CD4-positive, alpha-beta T cell (primary cell): Measurements from ENCODE around the gene CFAP45. TPM values are rescaled to one million over a fixed set of nuclear protein-coding genes. Genes with fewer than 3 reads are reported as not detected.
A peak's percentile ranks its signal among the peaks of the same experiment; 100 is the strongest.

Experiments used
- ATAC-seq: fragments of 200-7000 bp; cut with Tn5 transposase; one replicate; pipeline ENCODE4 v1.10.0; 2022; ENCODE audit warnings: mild to moderate bottlenecking; ENCODE audit not compliant: poor library complexity
- CTCF ChIA-PET: fragments of 350-600 bp; sonication (Branson Sonifier 250); formaldehyde crosslinking; loops from one replicate; lab custom pipeline; 2021; ENCODE audit warnings: antibody characterized with exemption, inconsistent platforms; lab: Charles Lee
- POLR2A ChIA-PET: fragments of 350-600 bp; sonication (Branson Sonifier 250); formaldehyde crosslinking; loops from one replicate; lab custom pipeline; 2021; ENCODE audit warnings: antibody characterized with exemption, inconsistent platforms; lab: Charles Lee
- DNase-seq, 14 experiments: peaks; one replicate each; pipeline ENCODE4 v3.0.0-alpha.2; 2013 to 2020; ENCODE audit warnings: mixed read lengths in 2 of 14
- H3K27ac ChIP-seq, 2 donors: one replicate each; pipeline versions ENCODE4 v1.5.1 to v1.7.0; 2013; ENCODE audit warnings: low read length in 2 of 2, low read depth in 1 of 2, mild to moderate bottlenecking in 1 of 2
- H3K27me3 ChIP-seq, 2 experiments: 1 replicate in 1 of 2; 2 replicates in 1 of 2; pipeline versions ENCODE4 v1.6.1 to v1.7.0; 2013; ENCODE audit warnings: low read length in 2 of 2, control low read depth in 1 of 2, mild to moderate bottlenecking in 1 of 2, moderate library complexity in 1 of 2; ENCODE audit not compliant: insufficient read depth in 2 of 2, control insufficient read depth in 1 of 2
- H3K36me3 ChIP-seq: one replicate; pipeline ENCODE4 v1.6.1; 2013; ENCODE audit warnings: low read length, control low read depth; ENCODE audit not compliant: insufficient read depth
- H3K4me1 ChIP-seq: one replicate; pipeline ENCODE4 v1.6.1; 2013; ENCODE audit warnings: low read length, control low read depth; ENCODE audit not compliant: insufficient read depth
- H3K4me3 ChIP-seq: one replicate; pipeline ENCODE4 v1.5.1; 2013; ENCODE audit warnings: mild to moderate bottlenecking, low read length, moderate library complexity
- H3K9me3 ChIP-seq, 2 experiments: 1 replicate in 1 of 2; 2 replicates in 1 of 2; pipeline versions ENCODE4 v1.6.1 to v1.7.0; 2013; ENCODE audit warnings: low read length in 2 of 2, mild to moderate bottlenecking in 2 of 2, control low read depth in 1 of 2, moderate library complexity in 1 of 2; ENCODE audit not compliant: control insufficient read depth in 1 of 2, insufficient read depth in 1 of 2
- H3K27ac Mint-ChIP-seq: one replicate; pipeline ENCODE4 v1.8.0; 2020; ENCODE audit warnings: mixed read lengths
- H3K27me3 Mint-ChIP-seq: one replicate; pipeline ENCODE4 v1.8.0; 2021; ENCODE audit warnings: mixed read lengths
- H3K36me3 Mint-ChIP-seq: one replicate; pipeline ENCODE4 v1.8.0; 2021; ENCODE audit warnings: low read depth, mixed read lengths
- H3K4me1 Mint-ChIP-seq: one replicate; pipeline ENCODE4 v1.8.0; 2021; ENCODE audit warnings: low read depth, mixed read lengths
- H3K4me3 Mint-ChIP-seq: one replicate; pipeline ENCODE4 v1.8.0; 2020; ENCODE audit warnings: mild to moderate bottlenecking, mixed read lengths
- H3K9me3 Mint-ChIP-seq: one replicate; pipeline ENCODE4 v1.8.0; 2020; ENCODE audit warnings: mixed read lengths
- intact Hi-C, 2 experiments: fragments of 100-400 bp; cut with DNase I in 1 of 2; cut with micrococcal nuclease in 1 of 2; formaldehyde crosslinking; loops; one replicate each; pipeline versions ENCODE4 v1.15.1 to v1.9.0; 2023 to 2025; cut with DNase I, micrococcal nuclease
- total RNA-seq, 174 experiments: library from RNA in 2 of 174; stranded (reverse) in 2 of 174; gene quantifications; one replicate each; pipeline ENCODE4 v1.2.3 and lab custom pipeline; 2021 to 2026
- TF ChIP-seq, protein P1 (sequence below): fragments of 200-600 bp; IDR thresholded peaks from one replicate; pipeline ENCODE4 v1.8.0; 2022; ENCODE audit warnings: antibody characterized with exemption, mild to moderate bottlenecking

CFAP45 gene
- total RNA-seq, 2 experiments from 2014 or later, result 8.4 to 9.0 TPM

DNA sequence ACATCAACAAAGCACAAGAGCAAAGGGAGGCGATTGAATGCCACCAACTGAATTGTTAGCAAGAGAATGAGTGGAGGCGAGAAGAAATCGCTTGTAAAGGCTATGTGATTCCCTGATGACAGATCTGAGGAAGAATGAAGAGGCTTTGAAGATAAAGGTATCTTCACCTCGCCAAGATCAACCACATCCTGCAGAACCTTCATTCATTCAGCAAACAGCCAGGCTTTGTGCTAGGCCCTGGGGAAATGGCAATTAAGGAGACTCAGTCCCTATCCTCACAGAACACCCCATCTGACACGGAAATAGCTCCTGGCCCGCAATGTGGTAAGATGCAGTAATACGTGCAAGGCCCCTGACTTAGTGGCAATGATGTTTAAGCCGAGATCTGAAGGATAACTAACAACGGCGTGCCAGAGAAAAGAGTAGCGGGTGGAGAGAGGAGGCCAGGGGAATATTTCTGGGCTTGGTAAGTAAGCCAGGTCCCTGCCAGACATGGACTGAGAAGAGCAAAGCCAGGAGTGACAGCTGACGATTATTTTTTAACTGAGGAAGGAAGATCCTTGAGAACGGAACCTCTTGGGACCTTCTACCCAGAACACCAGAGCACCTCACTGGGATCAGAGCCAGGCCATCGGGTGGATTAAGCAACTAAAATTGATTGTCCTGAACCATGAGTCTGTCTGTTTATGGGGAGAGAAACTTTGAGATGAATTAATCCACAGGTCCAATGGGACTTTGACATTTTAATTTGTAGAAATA lies 32.9 kb downstream of the CFAP45 start:
- Mint-ChIP-seq H3K4me3 (no peak overlapping the region), H3K27me3 (peaks cover 3% of the 10 kb centered on the region), H3K27ac (no peak overlapping the region), H3K36me3 (no peaks in the 10 kb centered on the region), H3K9me3 (no peaks in the 10 kb centered on the region), H3K4me1 (peaks cover 12% of the 10 kb centered on the region)
- peaks cover 6% of the 10 kb centered on the region for H3K4me1 ChIP-seq
- ATAC-seq (peak; percentile 29), DNase-seq (peak in 1 of 14 experiments; percentile 28)
- intact Hi-C loops, result no loop called here
- ChIA-PET POLR2A (interaction anchor here (1.3 kb wide), 1 partner anchor 15 kb away, joined by 3 read pairs; no protein-coding TSS in a partner anchor), CTCF (no interaction called here)
- no peak overlapping the region for H3K4me3 ChIP-seq
- H3K27ac ChIP-seq, result no peak overlapping the region
- TF ChIP-seq, protein P1, sequence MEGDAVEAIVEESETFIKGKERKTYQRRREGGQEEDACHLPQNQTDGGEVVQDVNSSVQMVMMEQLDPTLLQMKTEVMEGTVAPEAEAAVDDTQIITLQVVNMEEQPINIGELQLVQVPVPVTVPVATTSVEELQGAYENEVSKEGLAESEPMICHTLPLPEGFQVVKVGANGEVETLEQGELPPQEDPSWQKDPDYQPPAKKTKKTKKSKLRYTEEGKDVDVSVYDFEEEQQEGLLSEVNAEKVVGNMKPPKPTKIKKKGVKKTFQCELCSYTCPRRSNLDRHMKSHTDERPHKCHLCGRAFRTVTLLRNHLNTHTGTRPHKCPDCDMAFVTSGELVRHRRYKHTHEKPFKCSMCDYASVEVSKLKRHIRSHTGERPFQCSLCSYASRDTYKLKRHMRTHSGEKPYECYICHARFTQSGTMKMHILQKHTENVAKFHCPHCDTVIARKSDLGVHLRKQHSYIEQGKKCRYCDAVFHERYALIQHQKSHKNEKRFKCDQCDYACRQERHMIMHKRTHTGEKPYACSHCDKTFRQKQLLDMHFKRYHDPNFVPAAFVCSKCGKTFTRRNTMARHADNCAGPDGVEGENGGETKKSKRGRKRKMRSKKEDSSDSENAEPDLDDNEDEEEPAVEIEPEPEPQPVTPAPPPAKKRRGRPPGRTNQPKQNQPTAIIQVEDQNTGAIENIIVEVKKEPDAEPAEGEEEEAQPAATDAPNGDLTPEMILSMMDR, result no peak
- H3K36me3 ChIP-seq, result no peaks in the 10 kb centered on the region
- H3K9me3 ChIP-seq, result no peaks in the 10 kb centered on the region
- no peaks in the 10 kb centered on the region for H3K27me3 ChIP-seq

DNA sequence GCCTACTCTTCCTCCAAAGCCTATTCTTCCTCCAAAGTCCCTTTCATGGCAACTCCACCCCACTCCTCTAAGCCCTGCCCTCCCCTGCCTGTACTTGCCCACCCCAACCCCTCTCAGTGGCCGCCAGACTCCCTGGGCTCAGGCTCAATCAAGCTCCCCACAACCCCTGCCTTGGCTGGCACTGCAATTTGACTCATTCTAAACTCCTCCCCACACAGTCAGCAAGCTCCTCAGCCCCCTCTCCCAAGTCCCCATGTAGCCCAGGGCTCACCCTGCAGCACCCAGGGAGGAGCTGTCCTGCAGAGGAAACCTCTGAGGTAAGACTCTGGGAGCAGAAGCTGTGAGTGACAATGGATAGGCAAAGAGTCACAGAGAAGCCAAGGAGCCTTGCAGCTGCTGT lies 33.9 kb downstream of the CFAP45 start:
- no peaks in the 10 kb centered on the region for H3K9me3 ChIP-seq
- H3K4me1 ChIP-seq, result peaks cover 6% of the 10 kb centered on the region
- H3K27me3 Mint-ChIP-seq, result no peaks in the 10 kb centered on the region
- ChIA-PET POLR2A (interaction anchor here (1.3 kb wide), 1 partner anchor 14 kb away, joined by 3 read pairs; no protein-coding TSS in a partner anchor), CTCF (no interaction called here)
- peaks cover 12% of the 10 kb centered on the region for H3K4me1 Mint-ChIP-seq
- H3K27me3 ChIP-seq, result no peaks in the 10 kb centered on the region
- intact Hi-C loops, result no loop called here
- no peak overlapping the region for H3K27ac Mint-ChIP-seq
- no peaks in the 10 kb centered on the region for H3K36me3 Mint-ChIP-seq
- H3K36me3 ChIP-seq, result no peaks in the 10 kb centered on the region
- no peak overlapping the region for H3K27ac ChIP-seq
- H3K4me3 Mint-ChIP-seq, result no peak overlapping the region
- TF ChIP-seq, protein P1, result no peak
- ATAC-seq, result no peak
- DNase-seq, result no peak
- H3K9me3 Mint-ChIP-seq, result no peaks in the 10 kb centered on the region
- H3K4me3 ChIP-seq, result no peak overlapping the region

DNA sequence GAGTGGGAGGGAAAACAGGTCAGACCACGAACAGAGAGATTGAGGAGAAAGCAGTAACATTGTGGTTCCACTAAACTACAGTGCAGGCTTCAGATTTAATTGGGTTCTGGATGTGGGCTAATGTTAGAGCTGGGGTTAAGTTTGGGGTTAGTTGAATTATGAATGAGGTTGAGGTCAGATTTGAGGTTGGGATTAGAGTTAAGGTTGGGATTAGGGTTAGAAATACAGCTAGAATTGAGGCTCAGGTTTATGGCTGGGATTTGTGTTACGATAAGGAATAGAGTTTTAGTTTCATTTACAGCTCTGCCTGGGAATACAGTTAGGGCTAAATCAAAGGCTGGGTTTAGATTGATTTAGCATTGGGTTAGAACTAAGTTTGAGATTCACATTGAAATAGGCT lies 35.7 kb downstream of the CFAP45 start:
- CTCF ChIA-PET, result no interaction called here
- H3K36me3 Mint-ChIP-seq, result no peaks in the 10 kb centered on the region
- TF ChIP-seq, protein P1, result no peak

More for the DNA sequence above, 35.7 kb downstream of the CFAP45 start:
- Mint-ChIP-seq H3K4me1 (peaks cover 12% of the 10 kb centered on the region), H3K27me3 (no peaks in the 10 kb centered on the region), H3K4me3 (no peak overlapping the region), H3K27ac (no peak overlapping the region), H3K9me3 (no peaks in the 10 kb centered on the region)
- H3K9me3 ChIP-seq, result no peaks in the 10 kb centered on the region
- ATAC-seq (no peak), DNase-seq (no peak)
- H3K4me3 ChIP-seq, result no peak overlapping the region
- peaks cover 6% of the 10 kb centered on the region for H3K4me1 ChIP-seq
- H3K27ac ChIP-seq, result no peak overlapping the region
- intact Hi-C loops, result no loop called here
- H3K36me3 ChIP-seq, result no peaks in the 10 kb centered on the region
- POLR2A ChIA-PET, result interaction anchor here (0.6 kb wide), 1 partner anchor 1897 kb away, joined by 3 read pairs; no protein-coding TSS in a partner anchor
- no peaks in the 10 kb centered on the region for H3K27me3 ChIP-seq
